Ecto neural progenitor cell (in vitro differentiated cells): ENCODE results near the gene TBC1D14.

Source experiments
- DNase-seq: peaks from one replicate; pipeline ENCODE4 v3.0.0-alpha.2; 2018; ENCODE audit warnings: low spot score

Gene TBC1D14

GRCh38 chr4:7001271-7001670, 91.6 kb downstream of the TBC1D14 start:
- no peak for DNase-seq

- DNase-seq = no peak
Observed at GRCh38 chr4:7002336-7002735, 92.7 kb downstream of the TBC1D14 start.

GRCh38 chr4:7003176-7003878, 93.7 kb downstream of the TBC1D14 start:
- no peak for DNase-seq

GRCh38 chr4:7003879-7004240, 94.2 kb downstream of the TBC1D14 start:
- no peak for DNase-seq

- no peak for DNase-seq
Observed at GRCh38 chr4:7004331-7004730, 94.7 kb downstream of the TBC1D14 start.

- DNase-seq = no peak
Observed at GRCh38 chr4:7005571-7005970, 95.9 kb downstream of the TBC1D14 start.

- DNase-seq = no peak
Observed at GRCh38 chr4:7006411-7006810, 96.8 kb downstream of the TBC1D14 start.

GRCh38 chr4:7007142-7007907, 97.7 kb downstream of the TBC1D14 start:
- no peak for DNase-seq

- no peak for DNase-seq
Observed at GRCh38 chr4:7007944-7008343, 98.3 kb downstream of the TBC1D14 start.

- DNase-seq = no peak
Observed at GRCh38 chr4:7009564-7009963, 99.9 kb downstream of the TBC1D14 start.

- DNase-seq = no peak
Observed at GRCh38 chr4:7013175-7013574, 103.5 kb downstream of the TBC1D14 start.

GRCh38 chr4:7014815-7015214, 105.2 kb downstream of the TBC1D14 start:
- DNase-seq = no peak

- DNase-seq = no peak
Observed at GRCh38 chr4:7015383-7016035, 105.9 kb downstream of the TBC1D14 start.

- DNase-seq = no peak
Observed at GRCh38 chr4:7016086-7016485, 106.5 kb downstream of the TBC1D14 start.

GRCh38 chr4:7016512-7016911, 106.9 kb downstream of the TBC1D14 start:
- no peak for DNase-seq

GRCh38 chr4:7017446-7018048, 107.9 kb downstream of the TBC1D14 start:
- no peak for DNase-seq

- no peak for DNase-seq
Observed at GRCh38 chr4:7018281-7018680, 108.7 kb downstream of the TBC1D14 start.

GRCh38 chr4:7019367-7019766, 109.7 kb downstream of the TBC1D14 start:
- DNase-seq = no peak

GRCh38 chr4:7020290-7020689, 110.7 kb downstream of the TBC1D14 start:
- DNase-seq = no peak

- DNase-seq = no peak
Observed at GRCh38 chr4:7020856-7021255, 111.2 kb downstream of the TBC1D14 start.

- DNase-seq = no peak
Observed at GRCh38 chr4:7021355-7021754, 111.7 kb downstream of the TBC1D14 start.

GRCh38 chr4:7021930-7022664, 112.5 kb downstream of the TBC1D14 start:
- DNase-seq = no peak
